Activated CD8-positive, alpha-beta T cell treated with anti-CD3 and anti-CD28 coated beads for 36 hours (primary cell): ENCODE data around the gene CSH1. TPM values are rescaled to one million over a fixed set of nuclear protein-coding genes. Genes with fewer than 3 reads are reported as not detected.
"Not testable (repeated sequence)": the region's sequence is repeated elsewhere in the genome, so short reads cannot be mapped to it uniquely, and the experiment has no call there.

ENCODE experiments used
- ATAC-seq: fragments of 200-7000 bp; cut with Tn5 transposase; one replicate; pipeline ENCODE4 v1.10.0; 2021; ENCODE audit warnings: mild to moderate bottlenecking, moderate library complexity
- CTCF ChIA-PET: fragments of 350-600 bp; sonication (Branson Sonifier 250); formaldehyde crosslinking; loops from one replicate; lab custom pipeline; 2021; ENCODE audit warnings: antibody characterized with exemption; lab: Charles Lee
- POLR2A ChIA-PET: fragments of 350-600 bp; sonication (Branson Sonifier 250); formaldehyde crosslinking; loops from one replicate; lab custom pipeline; 2021; ENCODE audit warnings: antibody characterized with exemption; lab: Charles Lee
- DNase-seq: peaks from one replicate; pipeline ENCODE4 v3.0.0-alpha.2; 2020
- H3K27ac Mint-ChIP-seq: one replicate; pipeline ENCODE4 v1.8.0; 2021; ENCODE audit warnings: mild to moderate bottlenecking, mixed read lengths
- H3K27me3 Mint-ChIP-seq: one replicate; pipeline ENCODE4 v1.8.0; 2021; ENCODE audit warnings: mixed read lengths
- H3K36me3 Mint-ChIP-seq: one replicate; pipeline ENCODE4 v1.8.0; 2021; ENCODE audit warnings: low read depth, mixed read lengths
- H3K4me1 Mint-ChIP-seq: one replicate; pipeline ENCODE4 v1.8.0; 2021; ENCODE audit warnings: low read depth, mixed read lengths
- H3K4me3 Mint-ChIP-seq: one replicate; pipeline ENCODE4 v1.8.0; 2021; ENCODE audit warnings: mild to moderate bottlenecking, moderate library complexity, mixed read lengths
- H3K9me3 Mint-ChIP-seq: one replicate; pipeline ENCODE4 v1.8.0; 2021; ENCODE audit warnings: mixed read lengths
- intact Hi-C: fragments of 100-400 bp; cut with micrococcal nuclease; formaldehyde crosslinking; loops from one replicate; pipeline ENCODE4 v1.10.0; 2022
- total RNA-seq, 2 experiments: library from RNA; stranded (reverse); gene quantifications; one replicate each; pipeline ENCODE4 v1.2.3, GENCODE V29; 2021
- TF ChIP-seq, protein P1 (sequence below): fragments of 200-600 bp; IDR thresholded peaks from one replicate; pipeline ENCODE4 v1.8.0; 2022; ENCODE audit warnings: antibody characterized with exemption, mild to moderate bottlenecking

The CSH1 gene
- total RNA-seq, 2 experiments from 2014 or later = not detected

DNA sequence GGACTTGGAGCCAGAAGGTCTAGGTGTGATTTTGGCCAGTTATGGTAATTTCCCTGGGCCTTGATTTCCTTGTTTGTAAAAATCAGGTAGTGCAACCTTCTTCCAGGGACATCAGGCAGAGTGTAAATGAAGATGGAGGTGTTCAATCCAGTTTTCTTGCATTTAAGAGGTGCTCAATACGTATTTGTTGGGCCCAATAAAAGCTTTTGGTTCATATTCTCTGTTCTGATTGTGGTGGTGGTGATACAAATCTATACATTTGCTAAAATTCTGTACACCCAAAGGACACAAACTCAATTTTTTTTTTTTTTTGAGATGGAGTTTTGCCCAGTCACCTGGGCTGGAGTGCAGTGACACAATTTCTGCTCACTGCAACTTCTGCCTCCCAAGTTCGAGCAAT, 29.8 kb upstream of the CSH1 start:
- Mint-ChIP-seq H3K27me3 (no peaks in the 10 kb centered on the region), H3K36me3 (peaks cover 2% of the 10 kb centered on the region), H3K27ac (no peak overlapping the region), H3K4me3 (no peak overlapping the region), H3K4me1 (peaks cover 6% of the 10 kb centered on the region), H3K9me3 (no peaks in the 10 kb centered on the region)
- POLR2A ChIA-PET = no interaction called here
- TF ChIP-seq, protein P1, sequence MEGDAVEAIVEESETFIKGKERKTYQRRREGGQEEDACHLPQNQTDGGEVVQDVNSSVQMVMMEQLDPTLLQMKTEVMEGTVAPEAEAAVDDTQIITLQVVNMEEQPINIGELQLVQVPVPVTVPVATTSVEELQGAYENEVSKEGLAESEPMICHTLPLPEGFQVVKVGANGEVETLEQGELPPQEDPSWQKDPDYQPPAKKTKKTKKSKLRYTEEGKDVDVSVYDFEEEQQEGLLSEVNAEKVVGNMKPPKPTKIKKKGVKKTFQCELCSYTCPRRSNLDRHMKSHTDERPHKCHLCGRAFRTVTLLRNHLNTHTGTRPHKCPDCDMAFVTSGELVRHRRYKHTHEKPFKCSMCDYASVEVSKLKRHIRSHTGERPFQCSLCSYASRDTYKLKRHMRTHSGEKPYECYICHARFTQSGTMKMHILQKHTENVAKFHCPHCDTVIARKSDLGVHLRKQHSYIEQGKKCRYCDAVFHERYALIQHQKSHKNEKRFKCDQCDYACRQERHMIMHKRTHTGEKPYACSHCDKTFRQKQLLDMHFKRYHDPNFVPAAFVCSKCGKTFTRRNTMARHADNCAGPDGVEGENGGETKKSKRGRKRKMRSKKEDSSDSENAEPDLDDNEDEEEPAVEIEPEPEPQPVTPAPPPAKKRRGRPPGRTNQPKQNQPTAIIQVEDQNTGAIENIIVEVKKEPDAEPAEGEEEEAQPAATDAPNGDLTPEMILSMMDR = no peak
- intact Hi-C loops = no loop called here
- CTCF ChIA-PET = interaction anchor here (0.6 to 3.6 kb wide), 3 partner anchors 21 to 65 kb away, joined by 3 to 16 read pairs (median 3); no protein-coding TSS in a partner anchor
- ATAC-seq = no peak
- no peak for DNase-seq

DNA sequence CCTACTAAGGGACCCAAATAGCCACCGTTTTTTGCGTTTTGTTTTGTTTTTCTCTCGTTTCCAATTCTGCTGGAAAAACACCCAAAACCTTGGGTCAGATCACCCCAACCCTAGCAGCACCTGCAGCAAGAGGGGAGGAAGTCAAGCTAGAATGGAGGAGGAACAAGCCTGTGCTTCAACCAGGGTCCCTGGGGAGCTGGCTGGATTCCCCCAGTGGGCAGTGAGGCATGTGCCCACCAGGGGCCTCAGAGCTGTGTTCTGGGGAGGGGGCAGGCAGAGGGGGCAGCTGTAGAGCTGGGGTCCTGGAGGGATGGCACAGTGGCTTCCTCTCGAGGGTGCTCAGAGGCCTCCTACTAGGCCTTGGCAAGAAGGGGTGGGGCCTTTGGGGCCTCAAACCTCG, 29.2 kb upstream of the CSH1 start:
- CTCF ChIA-PET = interaction anchor here (1.1 to 3.6 kb wide), 2 partner anchors 21 to 207 kb away, joined by 3 to 16 read pairs; no protein-coding TSS in a partner anchor
- Mint-ChIP-seq H3K4me1 (peaks cover 1% of the 10 kb centered on the region), H3K36me3 (peaks cover 2% of the 10 kb centered on the region), H3K27me3 (no peaks in the 10 kb centered on the region), H3K9me3 (no peaks in the 10 kb centered on the region), H3K27ac (no peak overlapping the region), H3K4me3 (no peak overlapping the region)
- DNase-seq = no peak
- intact Hi-C loops = no loop called here
- TF ChIP-seq, protein P1 = no peak
- ATAC-seq = no peak
- POLR2A ChIA-PET = no interaction called here

DNA sequence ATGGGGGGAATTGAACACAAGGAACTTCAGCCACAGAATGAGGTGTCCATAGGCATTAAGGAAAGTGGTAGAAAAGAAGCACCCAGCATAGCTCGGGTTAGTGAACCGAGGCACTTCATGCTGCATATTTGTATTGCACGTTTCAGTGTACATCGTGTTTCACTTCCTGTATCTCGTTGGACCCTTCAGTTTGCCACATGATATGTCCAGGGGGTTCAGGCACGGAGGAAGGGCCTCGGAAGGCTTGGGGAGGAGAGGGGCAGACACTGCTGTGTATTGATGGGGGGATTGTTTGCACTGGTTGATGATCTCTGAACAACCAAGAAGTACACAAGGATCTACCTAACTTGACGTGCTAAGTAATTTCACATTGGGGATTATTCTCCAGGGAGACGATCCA, 26.0 kb upstream of the CSH1 start:
- H3K36me3 Mint-ChIP-seq, H3K27me3 Mint-ChIP-seq, H3K9me3 Mint-ChIP-seq, H3K4me1 Mint-ChIP-seq, H3K27ac Mint-ChIP-seq, ATAC-seq, H3K4me3 Mint-ChIP-seq, intact Hi-C loops, DNase-seq: not testable (repeated sequence)
- ChIA-PET POLR2A (interaction anchor here (1.0 to 1.2 kb wide), 3 partner anchors 10 to 63 kb away, joined by 3 to 4 read pairs (median 4); partner anchors contain the start of gene CD79B), CTCF (interaction anchor here (0.8 to 9.7 kb wide), 3 partner anchors 10 to 64 kb away, joined by 3 to 126 read pairs (median 7); partner anchors contain the start of gene CD79B)

DNA sequence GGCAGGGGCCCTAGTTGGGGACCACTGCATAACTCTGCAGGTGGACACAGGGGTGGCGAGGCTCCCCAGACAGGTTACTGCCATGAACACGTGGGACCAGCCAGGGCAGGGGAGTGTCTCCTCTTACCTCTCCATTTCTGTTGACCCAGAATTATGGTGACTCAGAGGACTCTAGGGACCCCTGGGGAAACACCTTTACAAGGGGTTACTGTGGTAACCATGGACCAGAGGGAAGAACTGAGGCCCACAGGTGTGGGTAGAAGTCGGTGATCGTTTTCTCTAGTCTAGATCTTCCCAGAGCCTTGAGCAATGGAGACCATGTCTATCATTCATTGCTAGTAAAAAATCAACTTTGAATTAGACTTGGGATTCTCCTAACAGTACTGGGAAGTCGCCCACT, 24.4 kb upstream of the CSH1 start:
- DNase-seq, H3K4me1 Mint-ChIP-seq, H3K4me3 Mint-ChIP-seq, intact Hi-C loops, ATAC-seq, H3K27ac Mint-ChIP-seq, H3K9me3 Mint-ChIP-seq, H3K36me3 Mint-ChIP-seq, H3K27me3 Mint-ChIP-seq: not testable (repeated sequence)
- POLR2A ChIA-PET = interaction anchor here (0.6 kb wide), 1 partner anchor 97 kb away, joined by 3 read pairs; no protein-coding TSS in a partner anchor
- CTCF ChIA-PET = interaction anchor here (1.3 to 9.7 kb wide), 12 partner anchors 12 to 227 kb away, joined by 3 to 126 read pairs (median 18); partner anchors contain the start of genes CD79B, ERN1 and GH2

DNA sequence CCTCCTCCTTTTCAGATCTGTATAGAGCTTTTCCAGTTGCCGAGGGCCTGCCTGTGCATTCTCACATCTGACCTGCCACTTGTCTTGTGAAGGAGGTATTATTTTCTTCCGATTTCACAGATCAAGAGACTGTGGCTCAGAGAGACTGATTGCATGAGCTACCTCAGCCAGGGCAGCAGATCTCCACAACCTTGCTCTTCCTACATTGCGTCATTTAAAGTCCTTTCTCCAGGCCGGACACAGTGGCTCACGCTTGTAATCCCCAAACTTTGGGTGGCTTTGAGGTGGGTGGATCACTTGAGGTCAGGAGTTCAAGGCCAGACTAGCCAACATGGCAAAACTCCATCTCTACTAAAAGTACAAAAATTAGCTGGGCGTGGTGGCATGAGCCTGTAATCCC, 23.7 kb upstream of the CSH1 start:
- CTCF ChIA-PET = interaction anchor here (0.6 to 9.7 kb wide), 45 partner anchors 8 to 361 kb away, joined by 3 to 126 read pairs (median 5); partner anchors contain the start of genes CD79B, ERN1, GH2 and PRR29
- H3K27me3 Mint-ChIP-seq, H3K27ac Mint-ChIP-seq, ATAC-seq, H3K4me3 Mint-ChIP-seq, H3K4me1 Mint-ChIP-seq, H3K9me3 Mint-ChIP-seq, H3K36me3 Mint-ChIP-seq, intact Hi-C loops, DNase-seq: not testable (repeated sequence)
- POLR2A ChIA-PET = interaction anchor here (0.7 to 1.2 kb wide), 2 partner anchors 26 to 209 kb away, joined by 3 to 4 read pairs; partner anchors contain the start of gene ERN1

DNA sequence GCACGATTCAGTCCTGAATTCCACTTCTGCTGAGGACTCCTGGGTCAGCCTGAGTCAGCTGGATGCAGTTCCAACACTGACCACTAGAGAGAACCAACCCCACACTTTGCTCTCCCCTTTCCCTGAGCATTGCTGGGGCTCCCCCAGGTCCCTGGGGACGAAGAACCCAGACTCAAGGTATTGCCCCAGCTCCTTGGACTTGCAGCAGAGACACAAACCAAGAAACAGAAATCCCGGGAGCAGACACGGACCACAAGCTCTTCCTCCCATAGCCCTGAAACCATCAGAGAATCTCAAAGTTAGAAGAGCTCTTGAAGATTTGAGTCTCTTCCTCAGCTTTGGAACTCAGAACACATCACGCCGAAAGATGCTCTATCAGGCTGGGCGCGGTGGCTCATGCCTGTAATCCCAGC, 22.9 kb upstream of the CSH1 start:
- Mint-ChIP-seq H3K9me3 (no peaks in the 10 kb centered on the region), H3K4me1 (peaks cover 5% of the 10 kb centered on the region), H3K27me3 (no peaks in the 10 kb centered on the region), H3K27ac (no peak overlapping the region), H3K4me3 (no peak overlapping the region), H3K36me3 (no peaks in the 10 kb centered on the region)
- peak; percentile 80 for DNase-seq
- POLR2A ChIA-PET = interaction anchor here (0.7 to 1.2 kb wide), 3 partner anchors 27 to 210 kb away, joined by 3 to 4 read pairs (median 3); partner anchors contain the start of gene ERN1
- ATAC-seq = peak; percentile 99
- TF ChIP-seq, protein P1 = peak; percentile 95
- CTCF ChIA-PET = interaction anchor here (0.6 to 9.7 kb wide), 50 partner anchors 8 to 362 kb away, joined by 3 to 126 read pairs (median 5); partner anchors contain the start of genes CD79B, ERN1, GH2 and ICAM2
- intact Hi-C loops = loop anchor here (2.0 to 5.0 kb wide), 4 partner anchors 27 to 213 kb away; partner anchors contain the start of gene ERN1

DNA sequence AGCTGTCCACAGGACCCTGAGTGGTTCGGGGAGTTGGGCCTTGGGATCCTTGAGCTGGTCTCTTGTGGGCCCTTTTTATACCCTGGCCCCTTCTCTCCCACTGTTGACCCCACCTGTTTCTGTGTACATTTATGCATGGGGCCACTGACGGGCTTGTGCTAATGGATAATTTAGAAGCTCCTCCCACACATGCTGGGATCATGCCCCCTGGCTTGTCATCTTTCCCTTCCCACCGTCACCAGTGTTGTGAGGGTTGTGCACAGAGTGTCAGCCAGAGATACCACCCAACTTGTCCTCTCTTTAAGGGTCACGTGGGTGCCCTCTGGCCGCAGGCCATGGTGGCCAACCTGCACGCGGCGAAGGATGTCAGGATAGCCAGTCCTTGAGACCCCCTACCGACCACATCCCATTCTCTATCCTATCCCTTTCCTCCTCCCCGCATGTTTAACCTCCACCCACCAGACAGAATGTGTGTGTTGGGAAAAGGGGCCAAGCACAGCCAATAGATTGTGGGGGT, 22.5 kb upstream of the CSH1 start, which contains the start of gene GH1:
Gene GH1, minus strand, starts transcription at position 51 of the 517 bp plus-strand sequence. CDS start 63 bp downstream, outside the sequence.
- not testable (repeated sequence) for H3K27ac Mint-ChIP-seq, H3K4me1 Mint-ChIP-seq, H3K4me3 Mint-ChIP-seq, ATAC-seq, H3K9me3 Mint-ChIP-seq, H3K27me3 Mint-ChIP-seq, H3K36me3 Mint-ChIP-seq, DNase-seq
- ChIA-PET POLR2A (interaction anchor here (0.8 to 0.9 kb wide), 2 partner anchors 72 to 104 kb away, joined by 3 to 6 read pairs; no protein-coding TSS in a partner anchor), CTCF (interaction anchor here (0.8 to 9.7 kb wide), 37 partner anchors 7 to 316 kb away, joined by 3 to 126 read pairs (median 6); partner anchors contain the start of genes CD79B, ERN1, ICAM2 and PRR29)
- intact Hi-C loops = loop anchor here (2.0 to 5.0 kb wide), 4 partner anchors 28 to 213 kb away; partner anchors contain the start of gene ERN1
